CD4-positive, alpha-beta T cell treated with Interferon gamma for 1 hour (primary cell): ENCODE measurements around the gene CDT1.
"Not testable (repeated sequence)": the region's sequence is repeated elsewhere in the genome, so short reads cannot be mapped to it uniquely, and the experiment has no call there.

Experiments used
- DNase-seq: peaks from one replicate; pipeline ENCODE4 v3.0.0-alpha.2; 2020

CDT1 gene

GRCh38 chr16:88820385-88821025 is 16.9 kb downstream of the CDT1 start:
- DNase-seq = no peak

GRCh38 chr16:88821168-88821850 is 17.7 kb downstream of the CDT1 start:
- no peak for DNase-seq

GRCh38 chr16:88822281-88823040 is 18.9 kb downstream of the CDT1 start:
- no peak for DNase-seq

GRCh38 chr16:88823646-88824045 is 20.1 kb downstream of the CDT1 start:
- not testable (repeated sequence) for DNase-seq

- DNase-seq = no peak
Observed at GRCh38 chr16:88824256-88825077, 20.9 kb downstream of the CDT1 start.

GRCh38 chr16:88825146-88825545 is 21.6 kb downstream of the CDT1 start:
- no peak for DNase-seq

GRCh38 chr16:88826070-88826840 is 22.7 kb downstream of the CDT1 start:
- no peak for DNase-seq

GRCh38 chr16:88827727-88828126 is 24.1 kb downstream of the CDT1 start:
- DNase-seq = no peak

GRCh38 chr16:88828711-88829110 is 25.1 kb downstream of the CDT1 start:
- DNase-seq = no peak

- no peak for DNase-seq
Observed at GRCh38 chr16:88830258-88830657, 26.7 kb downstream of the CDT1 start.

GRCh38 chr16:88830783-88831182 is 27.2 kb downstream of the CDT1 start:
- no peak for DNase-seq

GRCh38 chr16:88831838-88832237 is 28.2 kb downstream of the CDT1 start:
- no peak for DNase-seq

GRCh38 chr16:88833086-88833485 is 29.5 kb downstream of the CDT1 start:
- DNase-seq = no peak

- DNase-seq = no peak
Observed at GRCh38 chr16:88834670-88835069, 31.1 kb downstream of the CDT1 start.

GRCh38 chr16:88835383-88835782 is 31.8 kb downstream of the CDT1 start:
- no peak for DNase-seq

- no peak for DNase-seq
Observed at GRCh38 chr16:88835818-88836217, 32.2 kb downstream of the CDT1 start.

- DNase-seq = no peak
Observed at GRCh38 chr16:88836791-88837190, 33.2 kb downstream of the CDT1 start.

- DNase-seq = no peak
Observed at GRCh38 chr16:88837806-88838205, 34.2 kb downstream of the CDT1 start.

GRCh38 chr16:88838566-88838965 is 35.0 kb downstream of the CDT1 start:
- DNase-seq = no peak

GRCh38 chr16:88839026-88839529 is 35.5 kb downstream of the CDT1 start:
- no peak for DNase-seq

- DNase-seq = no peak
Observed at GRCh38 chr16:88839745-88840599, 36.4 kb downstream of the CDT1 start.
